Breast epithelium (tissue), 3 donors: ENCODE measurements around the gene RNF113B.

ENCODE experiments used
- CTCF ChIP-seq, 3 donors: fragments of 450-650 bp; IDR thresholded peaks; one replicate each; pipeline ENCODE4 v1.5.1; 2016 to 2017; ENCODE audit warnings: antibody characterized with exemption in 3 of 3, mild to moderate bottlenecking in 3 of 3, moderate library complexity in 3 of 3
- POLR2A ChIP-seq: fragments of 450-650 bp; IDR thresholded peaks from one replicate; pipeline ENCODE4 v1.6.1; 2016; ENCODE audit warnings: antibody characterized with exemption, mild to moderate bottlenecking, moderate library complexity

GRCh38 chr13:98169331-98169730 lies 7.7 kb downstream of the RNF113B start:
- TF ChIP-seq POLR2A (no peak), CTCF (IDR thresholded peaks at IDR 0.05) (no peak)
